Testis (tissue), 2 donors: ENCODE data around the gene ZNF611.

Source experiments
- CTCF ChIP-seq, 3 experiments: fragments of 450-650 bp in 2 of 3; fragments of 200-600 bp in 1 of 3; sonication (generic) in 1 of 3; IDR thresholded peaks; one replicate each; pipeline ENCODE4 v1.5.1; 2016 to 2019; ENCODE audit warnings: antibody characterized with exemption in 3 of 3, mild to moderate bottlenecking in 2 of 3, moderate library complexity in 1 of 3
- POLR2A ChIP-seq: fragments of 450-650 bp; IDR thresholded peaks from one replicate; pipeline ENCODE4 v1.6.1; 2017; ENCODE audit warnings: antibody characterized with exemption, mild to moderate bottlenecking, moderate library complexity

DNA sequence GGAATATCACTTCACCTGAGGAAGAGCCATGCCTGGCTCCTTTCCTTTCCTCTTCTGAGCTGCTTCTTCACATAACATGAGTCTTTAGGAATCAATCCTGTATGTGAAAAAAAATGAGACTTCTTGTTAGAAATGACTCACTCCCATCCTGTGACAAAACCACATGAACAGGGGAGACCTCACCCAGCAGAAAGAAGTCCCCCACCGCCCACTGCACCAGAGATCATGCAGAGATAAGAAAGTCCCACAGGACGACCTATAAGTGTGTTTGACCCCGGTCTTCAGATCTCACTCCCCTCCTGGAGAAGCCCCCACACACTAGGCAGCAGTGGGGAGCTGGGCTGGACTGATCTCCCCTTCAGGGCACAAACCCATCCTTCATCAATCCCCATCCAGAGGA is 44.0 kb upstream of the ZNF611 start:
- TF ChIP-seq CTCF (IDR thresholded peaks at IDR 0.05) (no peak), POLR2A (no peak)
